A673 (cell line): ENCODE measurements around the gene NOX3. TPM values are rescaled to one million over a fixed set of nuclear protein-coding genes. Genes with fewer than 3 reads are reported as not detected.
"Not testable (repeated sequence)": the region's sequence is repeated elsewhere in the genome, so short reads cannot be mapped to it uniquely, and the experiment has no call there.

Experiments
- BruUV-seq: library from RNA; stranded (reverse); fragments of 400-500 nt; replicated peaks from 2 replicates; lab custom pipeline; 2021; lab: Mats Ljungman, UMichigan
- CTCF ChIA-PET: fragments of 300-600 bp; sonication (Branson Sonifier 250); formaldehyde crosslinking; loops from one replicate; lab custom pipeline; 2022; ENCODE audit warnings: antibody characterized with exemption; lab: Charles Lee
- POLR2A ChIA-PET: fragments of 300-600 bp; sonication (Branson Sonifier 250); formaldehyde crosslinking; loops from one replicate; lab custom pipeline; 2022; ENCODE audit warnings: antibody characterized with exemption; ENCODE audit not compliant: low non-redundant PET; lab: Charles Lee
- DNase-seq: peaks from one replicate; pipeline ENCODE4 v3.0.0-alpha.2; 2015; ENCODE audit warnings: low spot score
- H3K27ac ChIP-seq: fragments of 200-600 bp; sonication (generic); 2 replicates; pipeline ENCODE4 v1.5.1; 2016; ENCODE audit warnings: mixed run types, low read depth, mild to moderate bottlenecking, mixed read lengths, antibody characterized with exemption, low read length; ENCODE audit not compliant: poor library complexity, severe bottlenecking
- H3K27me3 ChIP-seq: fragments of 200-600 bp; sonication (generic); replicated peaks from 2 replicates; pipeline ENCODE4 v1.6.1; 2017; ENCODE audit warnings: mixed run types, low read depth, mild to moderate bottlenecking, mixed read lengths, antibody characterized with exemption, low read length; ENCODE audit not compliant: insufficient read depth, poor library complexity
- H3K36me3 ChIP-seq: fragments of 200-600 bp; sonication (generic); 2 replicates; pipeline ENCODE4 v1.6.1; 2016; ENCODE audit warnings: mixed run types, mild to moderate bottlenecking, mixed read lengths, antibody characterized with exemption, low read length; ENCODE audit not compliant: insufficient read depth, poor library complexity, severe bottlenecking
- H3K4me1 ChIP-seq: fragments of 200-600 bp; sonication (generic); 2 replicates; pipeline ENCODE4 v1.6.1; 2017; ENCODE audit warnings: mixed run types, mild to moderate bottlenecking, mixed read lengths, antibody characterized with exemption, low read length; ENCODE audit not compliant: insufficient read depth, poor library complexity, severe bottlenecking
- H3K4me3 ChIP-seq: fragments of 200-600 bp; sonication (generic); 2 replicates; pipeline ENCODE4 v1.5.1; 2016; ENCODE audit warnings: low read depth, mixed run types, mild to moderate bottlenecking, mixed read lengths, low read length; ENCODE audit not compliant: poor library complexity, severe bottlenecking
- H3K9me3 ChIP-seq: fragments of 200-600 bp; sonication (generic); 2 replicates; pipeline ENCODE4 v1.6.1; 2016; ENCODE audit warnings: mixed run types, low read depth, mild to moderate bottlenecking, mixed read lengths, antibody characterized with exemption, low read length; ENCODE audit not compliant: poor library complexity, severe bottlenecking
- EZH2 ChIP-seq: fragments of 200-600 bp; sonication (generic); IDR thresholded peaks from 2 replicates; pipeline ENCODE4 v1.6.1; 2017; ENCODE audit warnings: borderline replicate concordance, low read depth, mild to moderate bottlenecking, mixed read lengths, antibody characterized with exemption, low read length; ENCODE audit not compliant: poor library complexity, severe bottlenecking
- intact Hi-C: fragments of 100-400 bp; cut with micrococcal nuclease; formaldehyde crosslinking; loops from one replicate; pipeline ENCODE4 v1.10.0; 2022; ENCODE audit not compliant: unreplicated experiment
- total RNA-seq: library from RNA; stranded (reverse); gene quantifications from 2 replicates; pipeline ENCODE4 v1.2.3, GENCODE V29; 2021
- TF ChIP-seq, protein P1 (sequence below): fragments of 300-800, 200-600 bp; sonication (generic); conservative IDR thresholded peaks from 2 replicates; pipeline ENCODE4 v1.5.1; 2017; ENCODE audit warnings: low read depth, mild to moderate bottlenecking, antibody characterized with exemption, low read length, moderate library complexity, mixed read lengths

The NOX3 gene
- total RNA-seq, 1 experiment from 2014 or later: not detected

DNA sequence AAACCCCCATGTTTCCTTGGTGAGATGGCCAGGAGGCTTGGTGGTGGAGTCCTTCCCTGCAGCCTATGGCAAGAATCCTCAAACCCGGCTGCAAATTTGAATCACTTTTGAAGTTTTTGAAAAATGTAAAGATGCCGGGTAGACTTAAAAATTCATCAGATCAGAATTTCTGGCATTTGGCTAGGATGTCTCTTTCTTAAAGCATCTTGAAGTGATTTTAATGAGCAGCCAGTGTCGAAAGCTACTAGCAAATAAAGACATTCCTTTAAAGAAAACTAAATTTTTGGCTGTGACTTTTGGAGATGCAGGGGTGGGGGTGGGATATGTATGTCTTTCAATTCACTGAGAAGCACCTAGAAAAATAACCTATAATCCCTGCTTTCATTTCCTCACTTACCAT, 25.6 kb upstream of the NOX3 start:
- no peak overlapping the region for H3K27ac ChIP-seq
- intact Hi-C loops: no loop called here
- no peaks in the 10 kb centered on the region for H3K36me3 ChIP-seq
- peaks cover 5% of the 10 kb centered on the region for H3K4me1 ChIP-seq
- ChIA-PET POLR2A (no interaction called here), CTCF (no interaction called here)
- TF ChIP-seq, protein P1, sequence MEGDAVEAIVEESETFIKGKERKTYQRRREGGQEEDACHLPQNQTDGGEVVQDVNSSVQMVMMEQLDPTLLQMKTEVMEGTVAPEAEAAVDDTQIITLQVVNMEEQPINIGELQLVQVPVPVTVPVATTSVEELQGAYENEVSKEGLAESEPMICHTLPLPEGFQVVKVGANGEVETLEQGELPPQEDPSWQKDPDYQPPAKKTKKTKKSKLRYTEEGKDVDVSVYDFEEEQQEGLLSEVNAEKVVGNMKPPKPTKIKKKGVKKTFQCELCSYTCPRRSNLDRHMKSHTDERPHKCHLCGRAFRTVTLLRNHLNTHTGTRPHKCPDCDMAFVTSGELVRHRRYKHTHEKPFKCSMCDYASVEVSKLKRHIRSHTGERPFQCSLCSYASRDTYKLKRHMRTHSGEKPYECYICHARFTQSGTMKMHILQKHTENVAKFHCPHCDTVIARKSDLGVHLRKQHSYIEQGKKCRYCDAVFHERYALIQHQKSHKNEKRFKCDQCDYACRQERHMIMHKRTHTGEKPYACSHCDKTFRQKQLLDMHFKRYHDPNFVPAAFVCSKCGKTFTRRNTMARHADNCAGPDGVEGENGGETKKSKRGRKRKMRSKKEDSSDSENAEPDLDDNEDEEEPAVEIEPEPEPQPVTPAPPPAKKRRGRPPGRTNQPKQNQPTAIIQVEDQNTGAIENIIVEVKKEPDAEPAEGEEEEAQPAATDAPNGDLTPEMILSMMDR: no peak
- no peak for TF ChIP-seq EZH2
- no peak overlapping the region for H3K4me3 ChIP-seq
- no peaks in the 10 kb centered on the region for H3K9me3 ChIP-seq
- no peaks in the 10 kb centered on the region for H3K27me3 ChIP-seq
- no peak for DNase-seq
- BruUV-seq: no TSS peak

- ChIA-PET POLR2A (no interaction called here), CTCF (no interaction called here)
- no peaks in the 10 kb centered on the region for H3K36me3 ChIP-seq
- no peak for DNase-seq
- H3K27ac ChIP-seq: no peak overlapping the region
- no peak overlapping the region for H3K4me3 ChIP-seq
- BruUV-seq: no TSS peak
- intact Hi-C loops: no loop called here
- peaks cover 4% of the 10 kb centered on the region for H3K9me3 ChIP-seq
- TF ChIP-seq, protein P1: no peak
- no peak for TF ChIP-seq EZH2
- H3K4me1 ChIP-seq: no peaks in the 10 kb centered on the region
- no peaks in the 10 kb centered on the region for H3K27me3 ChIP-seq
These were observed 18.1 kb upstream of the NOX3 start for GRCh38 chr6:155473741-155474140.

DNA sequence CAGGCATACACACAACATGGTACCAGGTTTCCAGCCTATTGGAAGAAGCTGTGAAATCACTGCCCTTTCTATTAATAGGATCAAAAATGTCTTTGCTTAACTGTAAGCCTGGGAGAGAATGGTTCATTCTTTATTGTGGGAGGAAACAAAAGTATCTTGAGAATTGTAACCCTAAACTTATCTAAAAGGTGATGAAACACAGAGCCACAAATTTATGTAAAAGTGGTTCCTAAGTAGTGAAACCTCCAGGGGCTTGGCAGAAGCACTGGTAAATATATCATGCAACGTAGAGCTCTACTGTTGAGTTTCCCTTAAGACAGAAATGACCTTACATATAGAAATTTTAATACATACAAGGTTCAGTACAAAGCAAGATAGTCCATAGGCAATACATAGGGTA, 17.2 kb upstream of the NOX3 start:
- Histone ChIP-seq H3K4me1 (no peaks in the 10 kb centered on the region), H3K27me3 (no peaks in the 10 kb centered on the region), H3K4me3 (no peak overlapping the region), H3K9me3 (peaks cover 7% of the 10 kb centered on the region), H3K27ac (no peak overlapping the region), H3K36me3 (no peaks in the 10 kb centered on the region)
- ChIA-PET CTCF (no interaction called here), POLR2A (no interaction called here)
- TF ChIP-seq, protein P1: no peak
- intact Hi-C loops: no loop called here
- no TSS peak for BruUV-seq
- no peak for DNase-seq

DNA sequence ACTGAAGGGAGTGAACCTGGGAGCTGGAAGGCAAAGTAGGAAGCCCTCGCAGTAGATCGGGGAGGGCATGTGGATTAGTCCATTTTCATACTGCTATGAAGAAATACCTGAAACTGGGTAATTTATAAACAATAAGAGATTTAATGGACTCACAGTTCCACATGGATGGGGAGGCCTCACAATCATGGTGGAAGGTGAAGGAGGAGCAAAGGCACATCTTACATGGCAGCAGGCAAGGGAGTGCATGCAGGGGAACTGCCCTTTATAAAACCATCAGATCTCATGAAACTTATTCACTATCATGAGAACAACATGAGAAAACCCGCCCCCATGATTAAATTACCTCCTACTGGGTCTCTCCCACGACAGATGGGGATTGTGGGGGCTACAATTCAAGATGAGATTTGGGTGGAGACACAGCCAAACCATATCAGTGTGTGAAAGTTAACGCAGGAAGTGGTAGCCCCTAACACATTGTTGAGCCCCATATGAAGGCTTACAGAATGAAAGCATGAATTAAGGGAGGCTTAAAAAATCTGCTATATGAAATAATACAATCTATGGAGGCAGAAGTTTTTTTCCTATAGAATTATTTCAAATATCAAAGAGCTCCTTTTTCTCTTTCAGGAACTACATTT, 15.5 kb upstream of the NOX3 start:
- H3K4me3 ChIP-seq, H3K4me1 ChIP-seq, DNase-seq, H3K36me3 ChIP-seq, H3K9me3 ChIP-seq, H3K27ac ChIP-seq, H3K27me3 ChIP-seq, BruUV-seq, POLR2A ChIA-PET, CTCF ChIA-PET, intact Hi-C loops: not testable (repeated sequence)

GRCh38 chr6:155468543-155468942, 12.9 kb upstream of the NOX3 start:
- intact Hi-C loops, POLR2A ChIA-PET, DNase-seq, H3K27ac ChIP-seq, H3K4me1 ChIP-seq, CTCF ChIA-PET, H3K27me3 ChIP-seq, H3K4me3 ChIP-seq, H3K36me3 ChIP-seq, BruUV-seq, H3K9me3 ChIP-seq: not testable (repeated sequence)
